Lower leg skin (tissue), 3 donors: ENCODE measurements around the gene INTS12.

Experiments
- CTCF ChIP-seq, 3 donors: fragments of 450-650 bp; IDR thresholded peaks; one replicate each; pipeline ENCODE4 v1.5.1; 2016; ENCODE audit warnings: antibody characterized with exemption in 3 of 3, mild to moderate bottlenecking in 3 of 3, moderate library complexity in 2 of 3
- POLR2A ChIP-seq, 2 donors: fragments of 450-650 bp; IDR thresholded peaks; one replicate each; pipeline ENCODE4 v1.6.1; 2016 to 2017; ENCODE audit warnings: antibody characterized with exemption in 2 of 2, mild to moderate bottlenecking in 1 of 2, moderate library complexity in 1 of 2

GRCh38 chr4:105652286-105652888 lies 56.1 kb downstream of the INTS12 start:
- TF ChIP-seq POLR2A (IDR thresholded peaks at IDR 0.05): no peak
- TF ChIP-seq CTCF (IDR thresholded peaks at IDR 0.05): no peak
